ENCODE measurements around the gene POLG2.
"Not testable (repeated sequence)": the region's sequence is repeated elsewhere in the genome, so short reads cannot be mapped to it uniquely, and the experiment has no call there.

POLG2 gene

DNA sequence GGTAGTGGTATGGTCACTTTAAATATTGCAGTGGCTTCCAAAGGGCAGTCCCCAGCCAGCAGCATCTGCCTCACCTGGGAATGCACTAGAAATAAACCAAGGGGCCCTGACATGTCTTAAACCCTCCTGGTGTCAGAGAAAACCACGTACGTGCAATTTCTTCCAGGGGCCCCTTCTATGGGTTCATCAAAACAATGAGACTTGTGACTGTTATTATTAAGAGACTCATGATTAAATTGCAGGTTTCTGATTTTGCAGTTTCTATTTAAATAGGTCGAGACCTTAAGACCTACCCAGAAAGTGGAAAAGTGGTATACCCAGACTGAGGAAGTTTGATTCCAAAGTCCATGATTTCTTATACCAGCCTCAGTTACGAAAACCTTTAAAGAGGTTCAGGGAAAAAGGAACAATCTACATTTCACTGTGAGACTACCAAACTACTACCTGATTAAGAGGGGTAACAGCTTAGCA, 746 bp upstream of the POLG2 start:
- Histone ChIP-seq H3K36me3 (ENCODE audit: insufficient read depth, low read length) (peaks cover 47% of the 10 kb centered on the region), H3K9me2 (replicated peaks; ENCODE audit: low read depth, low read length) (no peaks in the 10 kb centered on the region), H3K4me3 (ENCODE audit: low read length, poor library complexity, severe bottlenecking) (peak overlapping the region; percentile 93), H3K9me3 (ENCODE audit: insufficient read depth, low read depth, low read length) (no peaks in the 10 kb centered on the region), H3K79me2 (ENCODE audit: insufficient read depth, low read length) (peaks cover 83% of the 10 kb centered on the region), H3K27me3 (ENCODE audit: insufficient read depth, low read length, poor library complexity, severe bottlenecking) (no peaks in the 10 kb centered on the region), H3K4me1 (ENCODE audit: insufficient read depth, low read length, poor library complexity, severe bottlenecking) (peaks cover 38% of the 10 kb centered on the region), H3K9ac (ENCODE audit: low read depth, low read length, poor library complexity, severe bottlenecking) (peak overlapping the region; percentile 92), H4K20me1 (ENCODE audit: insufficient read depth, low read length, poor library complexity, severe bottlenecking) (peaks cover 70% of the 10 kb centered on the region), H3K4me2 (ENCODE audit: low read depth, low read length, poor library complexity, severe bottlenecking) (peak overlapping the region; percentile 85), H2AFZ (ENCODE audit: low read length) (no peak overlapping the region), H3F3A (ENCODE audit: low read depth) (peaks cover 42% of the 10 kb centered on the region)
- TF ChIP-seq, protein P1, sequence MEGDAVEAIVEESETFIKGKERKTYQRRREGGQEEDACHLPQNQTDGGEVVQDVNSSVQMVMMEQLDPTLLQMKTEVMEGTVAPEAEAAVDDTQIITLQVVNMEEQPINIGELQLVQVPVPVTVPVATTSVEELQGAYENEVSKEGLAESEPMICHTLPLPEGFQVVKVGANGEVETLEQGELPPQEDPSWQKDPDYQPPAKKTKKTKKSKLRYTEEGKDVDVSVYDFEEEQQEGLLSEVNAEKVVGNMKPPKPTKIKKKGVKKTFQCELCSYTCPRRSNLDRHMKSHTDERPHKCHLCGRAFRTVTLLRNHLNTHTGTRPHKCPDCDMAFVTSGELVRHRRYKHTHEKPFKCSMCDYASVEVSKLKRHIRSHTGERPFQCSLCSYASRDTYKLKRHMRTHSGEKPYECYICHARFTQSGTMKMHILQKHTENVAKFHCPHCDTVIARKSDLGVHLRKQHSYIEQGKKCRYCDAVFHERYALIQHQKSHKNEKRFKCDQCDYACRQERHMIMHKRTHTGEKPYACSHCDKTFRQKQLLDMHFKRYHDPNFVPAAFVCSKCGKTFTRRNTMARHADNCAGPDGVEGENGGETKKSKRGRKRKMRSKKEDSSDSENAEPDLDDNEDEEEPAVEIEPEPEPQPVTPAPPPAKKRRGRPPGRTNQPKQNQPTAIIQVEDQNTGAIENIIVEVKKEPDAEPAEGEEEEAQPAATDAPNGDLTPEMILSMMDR (conservative IDR thresholded peaks at IDR 0.05; ENCODE audit: low read length) = no peak
- TF ChIP-seq EZH2phosphoT487 (IDR thresholded peaks at IDR 0.05; ENCODE audit: borderline replicate concordance) = no peak

DNA sequence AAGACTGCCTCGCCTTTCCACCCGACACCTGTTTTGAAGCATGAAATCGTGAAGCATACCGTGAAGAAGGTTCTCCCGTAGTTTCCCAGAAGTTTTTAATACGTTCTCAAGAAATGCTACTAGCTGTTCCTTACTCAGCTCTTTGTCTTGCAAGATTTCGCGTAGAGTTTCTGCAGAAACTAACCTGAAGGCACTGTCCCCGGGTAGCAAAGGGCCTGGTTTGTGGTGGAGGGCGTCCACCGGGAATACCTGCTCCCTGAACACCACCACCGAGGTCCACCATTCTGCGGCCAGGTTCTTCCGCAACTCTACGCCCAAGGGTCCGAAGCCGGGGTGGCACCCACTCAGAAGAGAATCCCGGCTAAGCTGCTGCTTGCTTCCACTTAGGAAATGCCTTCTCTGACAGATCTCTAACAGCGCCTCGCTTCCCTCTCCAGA, 487 bp downstream of the POLG2 start:
- H2AFZ ChIP-seq (ENCODE audit: low read length) = peak overlapping the region; percentile 79
- H3K36me3 ChIP-seq (ENCODE audit: insufficient read depth, low read length) = peaks cover 35% of the 10 kb centered on the region
- no peaks in the 10 kb centered on the region for H3K9me2 ChIP-seq (replicated peaks; ENCODE audit: low read depth, low read length)
- peaks cover 72% of the 10 kb centered on the region for H3K79me2 ChIP-seq (ENCODE audit: insufficient read depth, low read length)
- H4K20me1 ChIP-seq (ENCODE audit: insufficient read depth, low read length, poor library complexity, severe bottlenecking) = peaks cover 58% of the 10 kb centered on the region
- H3K4me3 ChIP-seq (ENCODE audit: low read length, poor library complexity, severe bottlenecking) = peak overlapping the region; percentile 93
- H3K27me3 ChIP-seq (ENCODE audit: insufficient read depth, low read length, poor library complexity, severe bottlenecking) = no peaks in the 10 kb centered on the region
- TF ChIP-seq, protein P1 (conservative IDR thresholded peaks at IDR 0.05; ENCODE audit: low read length) = no peak
- TF ChIP-seq EZH2phosphoT487 (IDR thresholded peaks at IDR 0.05; ENCODE audit: borderline replicate concordance) = no peak
- H3K4me1 ChIP-seq (ENCODE audit: insufficient read depth, low read length, poor library complexity, severe bottlenecking) = peaks cover 39% of the 10 kb centered on the region
- H3K9ac ChIP-seq (ENCODE audit: low read depth, low read length, poor library complexity, severe bottlenecking) = peak overlapping the region; percentile 92
- no peaks in the 10 kb centered on the region for H3K9me3 ChIP-seq (ENCODE audit: insufficient read depth, low read depth, low read length)
- peaks cover 37% of the 10 kb centered on the region for H3F3A ChIP-seq (ENCODE audit: low read depth)
- peak overlapping the region; percentile 85 for H3K4me2 ChIP-seq (ENCODE audit: low read depth, low read length, poor library complexity, severe bottlenecking)

DNA sequence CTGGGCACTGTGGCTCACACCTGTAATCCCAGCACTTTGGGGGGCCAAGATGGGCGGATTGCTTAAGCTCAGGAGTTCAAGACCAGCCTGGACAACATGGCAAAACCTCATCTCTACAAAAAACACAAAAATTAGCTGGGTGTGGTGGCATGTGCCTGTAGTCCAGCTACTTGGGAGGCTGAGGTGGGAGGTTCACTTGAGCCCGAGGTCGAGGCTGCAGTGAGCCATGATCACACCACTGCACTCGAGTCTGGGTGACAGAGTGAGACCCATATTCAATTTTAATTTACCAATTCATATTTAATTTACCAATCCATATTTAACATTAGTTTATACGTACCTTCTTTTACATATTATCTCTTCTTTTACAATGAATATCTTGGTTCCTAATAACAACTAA, 1.6 kb downstream of the POLG2 start:
- peak overlapping the region; percentile 93 for H3K4me3 ChIP-seq (ENCODE audit: low read length, poor library complexity, severe bottlenecking)
- peak overlapping the region; percentile 92 for H3K9ac ChIP-seq (ENCODE audit: low read depth, low read length, poor library complexity, severe bottlenecking)

DNA sequence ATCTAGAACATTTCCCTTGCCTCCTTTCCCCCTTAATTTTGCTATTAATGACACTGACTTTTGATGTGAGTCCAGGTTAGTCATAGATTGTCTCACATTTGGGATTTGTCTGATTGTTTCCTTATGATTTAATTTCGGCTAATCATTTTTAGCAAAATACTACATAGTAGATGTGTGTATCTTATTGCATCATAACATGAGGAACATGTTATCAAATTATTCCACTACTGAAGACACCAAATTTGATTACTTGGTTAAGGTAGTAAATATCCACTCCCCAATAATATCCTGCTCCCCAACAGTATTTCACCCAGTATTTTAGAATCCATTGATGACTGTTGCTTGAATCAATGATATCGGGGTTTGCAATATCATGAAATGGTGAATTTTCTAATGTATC, 2.7 kb downstream of the POLG2 start:
- Histone ChIP-seq H3K4me1 (ENCODE audit: insufficient read depth, low read length, poor library complexity, severe bottlenecking) (peaks cover 36% of the 10 kb centered on the region), H3K79me2 (ENCODE audit: insufficient read depth, low read length) (peaks cover 53% of the 10 kb centered on the region), H3K9me3 (ENCODE audit: insufficient read depth, low read depth, low read length) (no peaks in the 10 kb centered on the region), H3K27me3 (ENCODE audit: insufficient read depth, low read length, poor library complexity, severe bottlenecking) (no peaks in the 10 kb centered on the region), H4K20me1 (ENCODE audit: insufficient read depth, low read length, poor library complexity, severe bottlenecking) (peaks cover 35% of the 10 kb centered on the region), H3K4me2 (ENCODE audit: low read depth, low read length, poor library complexity, severe bottlenecking) (peak overlapping the region; percentile 85), H3K4me3 (ENCODE audit: low read length, poor library complexity, severe bottlenecking) (peak overlapping the region; percentile 63), H3K9ac (ENCODE audit: low read depth, low read length, poor library complexity, severe bottlenecking) (peak overlapping the region; percentile 92), H3F3A (ENCODE audit: low read depth) (peaks cover 21% of the 10 kb centered on the region), H3K9me2 (replicated peaks; ENCODE audit: low read depth, low read length) (no peaks in the 10 kb centered on the region), H3K36me3 (ENCODE audit: insufficient read depth, low read length) (peaks cover 23% of the 10 kb centered on the region), H2AFZ (ENCODE audit: low read length) (no peak overlapping the region)
- TF ChIP-seq, protein P1 (conservative IDR thresholded peaks at IDR 0.05; ENCODE audit: low read length) = no peak
- TF ChIP-seq EZH2phosphoT487 (IDR thresholded peaks at IDR 0.05; ENCODE audit: borderline replicate concordance) = no peak

More for the DNA sequence above, 1.6 kb downstream of the POLG2 start:
- not testable (repeated sequence) for H3K27me3 ChIP-seq (ENCODE audit: insufficient read depth, low read length, poor library complexity, severe bottlenecking); H3K9me2 ChIP-seq (replicated peaks; ENCODE audit: low read depth, low read length); H3K9me3 ChIP-seq (ENCODE audit: insufficient read depth, low read depth, low read length); H2AFZ ChIP-seq (ENCODE audit: low read length)
- Histone ChIP-seq H3K4me2 (ENCODE audit: low read depth, low read length, poor library complexity, severe bottlenecking) (peak overlapping the region; percentile 85), H3K4me1 (ENCODE audit: insufficient read depth, low read length, poor library complexity, severe bottlenecking) (peaks cover 39% of the 10 kb centered on the region), H4K20me1 (ENCODE audit: insufficient read depth, low read length, poor library complexity, severe bottlenecking) (peaks cover 47% of the 10 kb centered on the region), H3K36me3 (ENCODE audit: insufficient read depth, low read length) (peaks cover 31% of the 10 kb centered on the region), H3F3A (ENCODE audit: low read depth) (peaks cover 32% of the 10 kb centered on the region), H3K79me2 (ENCODE audit: insufficient read depth, low read length) (peaks cover 64% of the 10 kb centered on the region)
